ENCODE data around the gene HCFC1R1.

DNA sequence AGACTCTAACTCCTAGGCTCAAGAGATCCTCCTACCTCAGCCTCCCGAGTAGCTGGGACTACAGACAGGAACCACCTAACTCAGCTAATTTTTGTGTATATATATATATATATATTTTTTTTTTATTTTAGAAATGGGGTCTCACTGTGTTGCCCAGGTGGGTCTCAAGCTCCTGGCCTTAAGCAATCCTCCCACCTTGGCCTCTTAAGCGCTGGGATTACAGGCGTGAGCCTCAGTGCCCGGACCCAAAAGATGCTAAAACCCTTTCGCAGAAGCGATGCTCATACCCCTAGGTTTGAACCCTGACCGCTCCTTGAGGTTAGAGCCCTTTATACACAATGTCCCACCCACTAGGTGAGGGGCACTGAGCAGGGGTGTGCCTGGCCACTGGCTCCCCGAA lies 13.2 kb downstream of the HCFC1R1 start:
- TF ChIP-seq POLR2AphosphoS5 (IDR thresholded peaks at IDR 0.05; ENCODE audit: low read depth) (no peak), EZH2 (IDR thresholded peaks at IDR 0.05; ENCODE audit: low read depth, unreplicated experiment) (no peak), EZH2phosphoT487 (IDR thresholded peaks at IDR 0.05; ENCODE audit: unreplicated experiment) (no peak), STAT1 (IDR thresholded peaks at IDR 0.05; ENCODE audit: unreplicated experiment) (no peak), JUNB (IDR thresholded peaks at IDR 0.05; ENCODE audit: unreplicated experiment) (no peak), CREB1 (CRISPR knock-in tag; IDR thresholded peaks at IDR 0.05; ENCODE audit: low read depth) (no peak), ZNF331 (CRISPR knock-in tag; IDR thresholded peaks at IDR 0.05; ENCODE audit: low read depth) (no peak), ZNF114 (CRISPR knock-in tag; IDR thresholded peaks at IDR 0.05) (no peak), NANOG (IDR thresholded peaks at IDR 0.05; ENCODE audit: borderline replicate concordance) (no peak)
- TF ChIP-seq, protein P1, sequence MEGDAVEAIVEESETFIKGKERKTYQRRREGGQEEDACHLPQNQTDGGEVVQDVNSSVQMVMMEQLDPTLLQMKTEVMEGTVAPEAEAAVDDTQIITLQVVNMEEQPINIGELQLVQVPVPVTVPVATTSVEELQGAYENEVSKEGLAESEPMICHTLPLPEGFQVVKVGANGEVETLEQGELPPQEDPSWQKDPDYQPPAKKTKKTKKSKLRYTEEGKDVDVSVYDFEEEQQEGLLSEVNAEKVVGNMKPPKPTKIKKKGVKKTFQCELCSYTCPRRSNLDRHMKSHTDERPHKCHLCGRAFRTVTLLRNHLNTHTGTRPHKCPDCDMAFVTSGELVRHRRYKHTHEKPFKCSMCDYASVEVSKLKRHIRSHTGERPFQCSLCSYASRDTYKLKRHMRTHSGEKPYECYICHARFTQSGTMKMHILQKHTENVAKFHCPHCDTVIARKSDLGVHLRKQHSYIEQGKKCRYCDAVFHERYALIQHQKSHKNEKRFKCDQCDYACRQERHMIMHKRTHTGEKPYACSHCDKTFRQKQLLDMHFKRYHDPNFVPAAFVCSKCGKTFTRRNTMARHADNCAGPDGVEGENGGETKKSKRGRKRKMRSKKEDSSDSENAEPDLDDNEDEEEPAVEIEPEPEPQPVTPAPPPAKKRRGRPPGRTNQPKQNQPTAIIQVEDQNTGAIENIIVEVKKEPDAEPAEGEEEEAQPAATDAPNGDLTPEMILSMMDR (conservative IDR thresholded peaks at IDR 0.05; ENCODE audit: low read depth in 2 of 2), result no peak
- TF ChIP-seq, protein P2, sequence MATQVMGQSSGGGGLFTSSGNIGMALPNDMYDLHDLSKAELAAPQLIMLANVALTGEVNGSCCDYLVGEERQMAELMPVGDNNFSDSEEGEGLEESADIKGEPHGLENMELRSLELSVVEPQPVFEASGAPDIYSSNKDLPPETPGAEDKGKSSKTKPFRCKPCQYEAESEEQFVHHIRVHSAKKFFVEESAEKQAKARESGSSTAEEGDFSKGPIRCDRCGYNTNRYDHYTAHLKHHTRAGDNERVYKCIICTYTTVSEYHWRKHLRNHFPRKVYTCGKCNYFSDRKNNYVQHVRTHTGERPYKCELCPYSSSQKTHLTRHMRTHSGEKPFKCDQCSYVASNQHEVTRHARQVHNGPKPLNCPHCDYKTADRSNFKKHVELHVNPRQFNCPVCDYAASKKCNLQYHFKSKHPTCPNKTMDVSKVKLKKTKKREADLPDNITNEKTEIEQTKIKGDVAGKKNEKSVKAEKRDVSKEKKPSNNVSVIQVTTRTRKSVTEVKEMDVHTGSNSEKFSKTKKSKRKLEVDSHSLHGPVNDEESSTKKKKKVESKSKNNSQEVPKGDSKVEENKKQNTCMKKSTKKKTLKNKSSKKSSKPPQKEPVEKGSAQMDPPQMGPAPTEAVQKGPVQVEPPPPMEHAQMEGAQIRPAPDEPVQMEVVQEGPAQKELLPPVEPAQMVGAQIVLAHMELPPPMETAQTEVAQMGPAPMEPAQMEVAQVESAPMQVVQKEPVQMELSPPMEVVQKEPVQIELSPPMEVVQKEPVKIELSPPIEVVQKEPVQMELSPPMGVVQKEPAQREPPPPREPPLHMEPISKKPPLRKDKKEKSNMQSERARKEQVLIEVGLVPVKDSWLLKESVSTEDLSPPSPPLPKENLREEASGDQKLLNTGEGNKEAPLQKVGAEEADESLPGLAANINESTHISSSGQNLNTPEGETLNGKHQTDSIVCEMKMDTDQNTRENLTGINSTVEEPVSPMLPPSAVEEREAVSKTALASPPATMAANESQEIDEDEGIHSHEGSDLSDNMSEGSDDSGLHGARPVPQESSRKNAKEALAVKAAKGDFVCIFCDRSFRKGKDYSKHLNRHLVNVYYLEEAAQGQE (IDR thresholded peaks at IDR 0.05; ENCODE audit: unreplicated experiment), result no peak
- TF ChIP-seq, protein P3, sequence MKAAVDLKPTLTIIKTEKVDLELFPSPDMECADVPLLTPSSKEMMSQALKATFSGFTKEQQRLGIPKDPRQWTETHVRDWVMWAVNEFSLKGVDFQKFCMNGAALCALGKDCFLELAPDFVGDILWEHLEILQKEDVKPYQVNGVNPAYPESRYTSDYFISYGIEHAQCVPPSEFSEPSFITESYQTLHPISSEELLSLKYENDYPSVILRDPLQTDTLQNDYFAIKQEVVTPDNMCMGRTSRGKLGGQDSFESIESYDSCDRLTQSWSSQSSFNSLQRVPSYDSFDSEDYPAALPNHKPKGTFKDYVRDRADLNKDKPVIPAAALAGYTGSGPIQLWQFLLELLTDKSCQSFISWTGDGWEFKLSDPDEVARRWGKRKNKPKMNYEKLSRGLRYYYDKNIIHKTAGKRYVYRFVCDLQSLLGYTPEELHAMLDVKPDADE (IDR thresholded peaks at IDR 0.05), result no peak
- TF ChIP-seq, protein P4, sequence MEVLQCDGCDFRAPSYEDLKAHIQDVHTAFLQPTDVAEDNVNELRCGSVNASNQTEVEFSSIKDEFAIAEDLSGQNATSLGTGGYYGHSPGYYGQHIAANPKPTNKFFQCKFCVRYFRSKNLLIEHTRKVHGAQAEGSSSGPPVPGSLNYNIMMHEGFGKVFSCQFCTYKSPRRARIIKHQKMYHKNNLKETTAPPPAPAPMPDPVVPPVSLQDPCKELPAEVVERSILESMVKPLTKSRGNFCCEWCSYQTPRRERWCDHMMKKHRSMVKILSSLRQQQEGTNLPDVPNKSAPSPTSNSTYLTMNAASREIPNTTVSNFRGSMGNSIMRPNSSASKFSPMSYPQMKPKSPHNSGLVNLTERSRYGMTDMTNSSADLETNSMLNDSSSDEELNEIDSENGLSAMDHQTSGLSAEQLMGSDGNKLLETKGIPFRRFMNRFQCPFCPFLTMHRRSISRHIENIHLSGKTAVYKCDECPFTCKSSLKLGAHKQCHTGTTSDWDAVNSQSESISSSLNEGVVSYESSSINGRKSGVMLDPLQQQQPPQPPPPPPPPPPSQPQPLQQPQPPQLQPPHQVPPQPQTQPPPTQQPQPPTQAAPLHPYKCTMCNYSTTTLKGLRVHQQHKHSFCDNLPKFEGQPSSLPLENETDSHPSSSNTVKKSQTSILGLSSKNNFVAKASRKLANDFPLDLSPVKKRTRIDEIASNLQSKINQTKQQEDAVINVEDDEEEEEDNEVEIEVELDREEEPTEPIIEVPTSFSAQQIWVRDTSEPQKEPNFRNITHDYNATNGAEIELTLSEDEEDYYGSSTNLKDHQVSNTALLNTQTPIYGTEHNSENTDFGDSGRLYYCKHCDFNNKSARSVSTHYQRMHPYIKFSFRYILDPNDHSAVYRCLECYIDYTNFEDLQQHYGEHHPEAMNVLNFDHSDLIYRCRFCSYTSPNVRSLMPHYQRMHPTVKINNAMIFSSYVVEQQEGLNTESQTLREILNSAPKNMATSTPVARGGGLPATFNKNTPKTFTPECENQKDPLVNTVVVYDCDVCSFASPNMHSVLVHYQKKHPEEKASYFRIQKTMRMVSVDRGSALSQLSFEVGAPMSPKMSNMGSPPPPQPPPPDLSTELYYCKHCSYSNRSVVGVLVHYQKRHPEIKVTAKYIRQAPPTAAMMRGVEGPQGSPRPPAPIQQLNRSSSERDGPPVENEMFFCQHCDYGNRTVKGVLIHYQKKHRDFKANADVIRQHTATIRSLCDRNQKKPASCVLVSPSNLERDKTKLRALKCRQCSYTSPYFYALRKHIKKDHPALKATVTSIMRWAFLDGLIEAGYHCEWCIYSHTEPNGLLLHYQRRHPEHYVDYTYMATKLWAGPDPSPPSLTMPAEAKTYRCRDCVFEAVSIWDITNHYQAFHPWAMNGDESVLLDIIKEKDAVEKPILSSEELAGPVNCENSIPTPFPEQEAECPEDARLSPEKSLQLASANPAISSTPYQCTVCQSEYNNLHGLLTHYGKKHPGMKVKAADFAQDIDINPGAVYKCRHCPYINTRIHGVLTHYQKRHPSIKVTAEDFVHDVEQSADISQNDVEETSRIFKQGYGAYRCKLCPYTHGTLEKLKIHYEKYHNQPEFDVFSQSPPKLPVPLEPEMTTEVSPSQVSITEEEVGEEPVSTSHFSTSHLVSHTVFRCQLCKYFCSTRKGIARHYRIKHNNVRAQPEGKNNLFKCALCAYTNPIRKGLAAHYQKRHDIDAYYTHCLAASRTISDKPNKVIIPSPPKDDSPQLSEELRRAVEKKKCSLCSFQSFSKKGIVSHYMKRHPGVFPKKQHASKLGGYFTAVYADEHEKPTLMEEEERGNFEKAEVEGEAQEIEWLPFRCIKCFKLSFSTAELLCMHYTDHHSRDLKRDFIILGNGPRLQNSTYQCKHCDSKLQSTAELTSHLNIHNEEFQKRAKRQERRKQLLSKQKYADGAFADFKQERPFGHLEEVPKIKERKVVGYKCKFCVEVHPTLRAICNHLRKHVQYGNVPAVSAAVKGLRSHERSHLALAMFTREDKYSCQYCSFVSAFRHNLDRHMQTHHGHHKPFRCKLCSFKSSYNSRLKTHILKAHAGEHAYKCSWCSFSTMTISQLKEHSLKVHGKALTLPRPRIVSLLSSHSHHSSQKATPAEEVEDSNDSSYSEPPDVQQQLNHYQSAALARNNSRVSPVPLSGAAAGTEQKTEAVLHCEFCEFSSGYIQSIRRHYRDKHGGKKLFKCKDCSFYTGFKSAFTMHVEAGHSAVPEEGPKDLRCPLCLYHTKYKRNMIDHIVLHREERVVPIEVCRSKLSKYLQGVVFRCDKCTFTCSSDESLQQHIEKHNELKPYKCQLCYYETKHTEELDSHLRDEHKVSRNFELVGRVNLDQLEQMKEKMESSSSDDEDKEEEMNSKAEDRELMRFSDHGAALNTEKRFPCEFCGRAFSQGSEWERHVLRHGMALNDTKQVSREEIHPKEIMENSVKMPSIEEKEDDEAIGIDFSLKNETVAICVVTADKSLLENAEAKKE (CRISPR knock-in tag; IDR thresholded peaks at IDR 0.05), result no peak

Data from GM23338 (cell line).